AG10803 (cell line): Measurements from ENCODE around the gene GTF2H3.

Experiments used
- DNase-seq: peaks from one replicate; pipeline ENCODE4 v3.0.0; 2010; ENCODE audit warnings: low read depth
- H3K4me3 ChIP-seq: 2 replicates; pipeline ENCODE4 v1.5.1; 2011; ENCODE audit warnings: mild to moderate bottlenecking, low read length, control low read depth
- CTCF ChIP-seq: conservative IDR thresholded peaks from 2 replicates; pipeline ENCODE4 v1.5.1; 2011; ENCODE audit warnings: mild to moderate bottlenecking, low read length, control low read depth, inconsistent platforms

Gene GTF2H3

GRCh38 chr12:123705935-123706334 is 72.3 kb downstream of the GTF2H3 start:
- DNase-seq, result no peak

DNA sequence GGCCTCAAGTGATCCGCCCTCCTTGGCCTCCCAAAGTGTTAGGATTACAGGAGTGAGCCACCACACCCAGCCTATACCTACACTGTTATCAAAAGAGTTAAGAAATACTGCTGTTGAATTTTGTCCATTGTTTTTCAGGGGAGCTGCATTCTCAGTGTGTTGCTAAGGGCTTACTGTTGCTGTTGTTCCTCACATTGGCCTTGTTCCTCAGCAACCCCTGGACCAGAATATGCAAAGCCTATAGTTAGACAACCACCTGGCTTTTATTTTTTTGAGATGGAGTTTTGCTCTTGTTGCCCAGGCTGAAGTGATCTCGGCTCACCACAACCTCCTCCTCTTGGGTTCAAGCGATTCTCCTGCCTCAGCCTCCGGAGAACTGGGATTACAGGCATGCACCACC is 73.8 kb downstream of the GTF2H3 start:
- no peak for TF ChIP-seq CTCF

More at GRCh38 chr12:123705935-123706334, 72.3 kb downstream of the GTF2H3 start:
- TF ChIP-seq CTCF, result no peak
- no peak overlapping the region for H3K4me3 ChIP-seq

More for the DNA sequence above, 73.8 kb downstream of the GTF2H3 start:
- no peak for DNase-seq
- no peak overlapping the region for H3K4me3 ChIP-seq
